HL-60 (cell line): Measurements from ENCODE around the gene DIAPH3.

ENCODE experiments used
- DNase-seq, 2 experiments: peaks; one replicate each; pipeline ENCODE4 v3.0.0-alpha.2; 2010 to 2020; ENCODE audit warnings: low read depth in 1 of 2, low spot score in 1 of 2
- H3K27ac ChIP-seq: fragments of 250-450 bp; sonication (Bioruptor Pico); replicated peaks from 2 replicates; pipeline ENCODE4 v1.5.1; 2020; ENCODE audit warnings: mild to moderate bottlenecking, moderate library complexity
- H3K27me3 ChIP-seq: fragments of 250-450 bp; sonication (Bioruptor Pico); 2 replicates; pipeline ENCODE4 v1.5.1; 2021; ENCODE audit warnings: mild to moderate bottlenecking, moderate library complexity; ENCODE audit not compliant: insufficient read depth, poor library complexity, severe bottlenecking
- H3K4me3 ChIP-seq: replicated peaks from 2 replicates; pipeline ENCODE4 v1.5.1; 2011; ENCODE audit warnings: mild to moderate bottlenecking, control low read depth, low read length; ENCODE audit not compliant: insufficient read depth
- CTCF ChIP-seq: IDR thresholded peaks from one replicate; pipeline ENCODE4 v1.5.1; 2011; ENCODE audit warnings: low read length, control low read depth, inconsistent platforms; ENCODE audit not compliant: insufficient read depth
- GABPA ChIP-seq: IDR thresholded peaks from 2 replicates; pipeline ENCODE4 v1.6.1; 2012; ENCODE audit warnings: low read depth
- POLR2AphosphoS5 ChIP-seq: IDR thresholded peaks from 2 replicates; pipeline ENCODE4 v1.6.1; 2012; ENCODE audit warnings: low read depth
- REST ChIP-seq: IDR thresholded peaks from 2 replicates; pipeline ENCODE4 v1.6.1; 2012; ENCODE audit warnings: low read depth; ENCODE audit not compliant: insufficient replicate concordance
- SPI1 ChIP-seq: IDR thresholded peaks from 2 replicates; pipeline ENCODE4 v1.6.1; 2012; ENCODE audit warnings: low read depth, mild to moderate bottlenecking, borderline replicate concordance

The DIAPH3 gene

GRCh38 chr13:59691501-59692066 lies 472.1 kb downstream of the DIAPH3 start:
- Histone ChIP-seq H3K27ac (no peak overlapping the region), H3K27me3 (no peaks in the 10 kb centered on the region), H3K4me3 (no peak overlapping the region)
- TF ChIP-seq CTCF (no peak), POLR2AphosphoS5 (no peak), SPI1 (no peak), REST (no peak), GABPA (no peak)
- DNase-seq: no peak

- Histone ChIP-seq H3K27ac (no peak overlapping the region), H3K27me3 (no peaks in the 10 kb centered on the region), H3K4me3 (no peak overlapping the region)
- DNase-seq: no peak
- TF ChIP-seq REST (no peak), POLR2AphosphoS5 (no peak), GABPA (no peak), SPI1 (no peak), CTCF (no peak)
Observed at GRCh38 chr13:59690857-59691500, 472.7 kb downstream of the DIAPH3 start.

- TF ChIP-seq CTCF: no peak
- no peak for TF ChIP-seq SPI1
- no peak for TF ChIP-seq GABPA
- TF ChIP-seq REST: no peak
- TF ChIP-seq POLR2AphosphoS5: no peak
- Histone ChIP-seq H3K27ac (no peak overlapping the region), H3K27me3 (no peaks in the 10 kb centered on the region), H3K4me3 (no peak overlapping the region)
- DNase-seq: no peak
Observed at GRCh38 chr13:59689057-59689456, 474.7 kb downstream of the DIAPH3 start.
